Chondrocyte (in vitro differentiated cells): ENCODE measurements around the gene CHRDL2. TPM values are rescaled to one million over a fixed set of nuclear protein-coding genes. Genes with fewer than 3 reads are reported as not detected.
"Not testable (repeated sequence)": the region's sequence is repeated elsewhere in the genome, so short reads cannot be mapped to it uniquely, and the experiment has no call there.

ENCODE experiments used
- DNase-seq: peaks from one replicate; pipeline ENCODE4 v3.0.0; 2021; ENCODE audit warnings: mixed read lengths, low spot score
- H3K27ac Mint-ChIP-seq: one replicate; pipeline ENCODE4 v1.8.0; 2021; ENCODE audit warnings: mild to moderate bottlenecking, moderate library complexity, mixed read lengths; ENCODE audit not compliant: unreplicated experiment
- H3K27me3 Mint-ChIP-seq: 2 replicates; pipeline ENCODE4 v1.8.0; 2021; ENCODE audit warnings: low read depth, mixed read lengths
- H3K36me3 Mint-ChIP-seq: 2 replicates; pipeline ENCODE4 v1.8.0; 2021; ENCODE audit warnings: low read depth, mixed read lengths
- H3K4me1 Mint-ChIP-seq: 2 replicates; pipeline ENCODE4 v1.8.0; 2021; ENCODE audit warnings: low read depth, mild to moderate bottlenecking, mixed read lengths
- H3K4me3 Mint-ChIP-seq: one replicate; pipeline ENCODE4 v1.8.0; 2021; ENCODE audit warnings: mild to moderate bottlenecking, moderate library complexity, mixed read lengths; ENCODE audit not compliant: unreplicated experiment
- H3K9me3 Mint-ChIP-seq: 2 replicates; pipeline ENCODE4 v1.8.0; 2021; ENCODE audit warnings: low read depth, mixed read lengths
- total RNA-seq: library from RNA; stranded (reverse); gene quantifications from 3 replicates; pipeline ENCODE4 v1.2.1, GENCODE V29; 2021
- TF ChIP-seq, protein P1 (sequence below): fragments of 200-600 bp; sonication (generic); IDR thresholded peaks from 2 replicates; pipeline ENCODE4 v1.5.0; 2021; ENCODE audit warnings: antibody characterized with exemption, mild to moderate bottlenecking, moderate library complexity

The CHRDL2 gene
- total RNA-seq, 1 donor from 2014 or later, result not detected

DNA sequence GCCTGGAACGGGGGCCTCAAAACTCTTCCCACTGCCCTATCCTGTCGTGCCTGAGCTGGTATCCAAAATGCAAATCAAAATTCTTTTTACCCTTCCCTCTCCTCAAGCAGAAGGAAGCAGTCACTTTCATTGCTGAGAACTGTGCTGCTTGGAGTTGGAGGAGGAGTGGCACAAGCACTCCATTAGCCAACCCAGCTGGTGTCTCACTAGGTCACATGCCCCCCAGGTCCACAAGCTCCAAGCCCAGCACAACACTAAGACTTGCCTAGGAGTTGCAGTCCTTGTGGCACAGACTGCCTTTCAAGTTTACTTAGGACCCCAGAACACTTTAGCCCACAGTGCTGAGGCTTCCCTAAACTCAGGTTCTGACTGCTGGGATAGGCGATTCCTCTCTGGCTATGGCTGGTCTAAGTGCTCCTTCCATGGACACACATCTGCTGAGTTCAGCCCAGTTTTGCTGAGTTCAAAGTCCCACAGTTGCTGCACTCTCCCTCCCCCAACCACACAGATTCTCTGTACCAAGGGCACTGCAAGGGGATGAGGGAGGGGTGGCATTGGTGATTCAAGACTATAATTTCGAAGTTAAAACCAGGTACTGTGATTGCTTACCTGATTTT is 68.6 kb downstream of the CHRDL2 start:
- no peak for DNase-seq
- no peaks in the 10 kb centered on the region for H3K4me1 Mint-ChIP-seq
- no peaks in the 10 kb centered on the region for H3K27me3 Mint-ChIP-seq
- TF ChIP-seq, protein P1, sequence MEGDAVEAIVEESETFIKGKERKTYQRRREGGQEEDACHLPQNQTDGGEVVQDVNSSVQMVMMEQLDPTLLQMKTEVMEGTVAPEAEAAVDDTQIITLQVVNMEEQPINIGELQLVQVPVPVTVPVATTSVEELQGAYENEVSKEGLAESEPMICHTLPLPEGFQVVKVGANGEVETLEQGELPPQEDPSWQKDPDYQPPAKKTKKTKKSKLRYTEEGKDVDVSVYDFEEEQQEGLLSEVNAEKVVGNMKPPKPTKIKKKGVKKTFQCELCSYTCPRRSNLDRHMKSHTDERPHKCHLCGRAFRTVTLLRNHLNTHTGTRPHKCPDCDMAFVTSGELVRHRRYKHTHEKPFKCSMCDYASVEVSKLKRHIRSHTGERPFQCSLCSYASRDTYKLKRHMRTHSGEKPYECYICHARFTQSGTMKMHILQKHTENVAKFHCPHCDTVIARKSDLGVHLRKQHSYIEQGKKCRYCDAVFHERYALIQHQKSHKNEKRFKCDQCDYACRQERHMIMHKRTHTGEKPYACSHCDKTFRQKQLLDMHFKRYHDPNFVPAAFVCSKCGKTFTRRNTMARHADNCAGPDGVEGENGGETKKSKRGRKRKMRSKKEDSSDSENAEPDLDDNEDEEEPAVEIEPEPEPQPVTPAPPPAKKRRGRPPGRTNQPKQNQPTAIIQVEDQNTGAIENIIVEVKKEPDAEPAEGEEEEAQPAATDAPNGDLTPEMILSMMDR, result no peak
- H3K4me3 Mint-ChIP-seq, result no peak overlapping the region
- H3K9me3 Mint-ChIP-seq, result peaks cover 10% of the 10 kb centered on the region
- no peaks in the 10 kb centered on the region for H3K36me3 Mint-ChIP-seq
- no peak overlapping the region for H3K27ac Mint-ChIP-seq

DNA sequence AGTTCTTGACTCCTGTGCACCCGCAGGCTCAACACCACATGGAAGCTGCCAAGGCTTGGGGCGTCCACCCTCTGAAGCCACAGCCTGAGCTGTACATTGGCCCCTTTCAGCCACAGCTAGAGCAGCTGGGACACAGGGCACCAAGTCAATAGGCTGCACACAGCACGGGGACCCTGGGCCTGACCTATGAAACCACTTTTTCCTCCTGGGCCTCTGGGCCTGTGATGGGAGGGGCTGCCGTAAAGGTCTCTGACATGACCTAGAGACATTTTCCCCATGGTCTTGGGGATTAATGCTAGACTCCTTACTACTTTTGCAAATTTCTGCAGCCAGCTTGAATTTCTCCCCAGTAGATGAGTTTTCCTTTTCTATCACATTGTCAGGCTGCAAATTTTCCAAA is 72.1 kb downstream of the CHRDL2 start:
- not testable (repeated sequence) for H3K4me3 Mint-ChIP-seq, H3K36me3 Mint-ChIP-seq, H3K27me3 Mint-ChIP-seq, H3K4me1 Mint-ChIP-seq, DNase-seq, H3K27ac Mint-ChIP-seq, H3K9me3 Mint-ChIP-seq

DNA sequence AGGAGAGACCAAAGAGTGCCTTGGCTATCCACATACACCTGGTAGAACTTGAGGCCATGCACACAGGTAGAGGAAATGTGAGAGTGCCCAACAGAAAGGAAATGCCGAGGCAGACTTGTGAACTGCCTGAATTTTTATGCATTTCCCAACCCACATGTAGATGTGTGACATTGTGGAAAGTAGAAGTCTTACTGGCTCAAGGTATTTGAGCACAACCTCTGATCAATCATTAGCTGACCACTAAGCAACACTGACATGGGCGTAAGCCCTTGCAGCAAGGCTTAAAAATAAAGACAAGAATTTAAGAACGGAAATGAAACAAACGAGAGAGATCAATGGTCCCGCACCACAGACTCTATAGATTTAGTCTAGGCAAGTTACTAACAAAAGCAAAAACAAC is 76.2 kb downstream of the CHRDL2 start:
- Mint-ChIP-seq H3K27ac (no peak overlapping the region), H3K4me1 (no peaks in the 10 kb centered on the region), H3K27me3 (no peaks in the 10 kb centered on the region), H3K4me3 (no peak overlapping the region), H3K9me3 (peaks cover 4% of the 10 kb centered on the region), H3K36me3 (peaks cover 2% of the 10 kb centered on the region)
- TF ChIP-seq, protein P1, result no peak
- DNase-seq, result no peak

DNA sequence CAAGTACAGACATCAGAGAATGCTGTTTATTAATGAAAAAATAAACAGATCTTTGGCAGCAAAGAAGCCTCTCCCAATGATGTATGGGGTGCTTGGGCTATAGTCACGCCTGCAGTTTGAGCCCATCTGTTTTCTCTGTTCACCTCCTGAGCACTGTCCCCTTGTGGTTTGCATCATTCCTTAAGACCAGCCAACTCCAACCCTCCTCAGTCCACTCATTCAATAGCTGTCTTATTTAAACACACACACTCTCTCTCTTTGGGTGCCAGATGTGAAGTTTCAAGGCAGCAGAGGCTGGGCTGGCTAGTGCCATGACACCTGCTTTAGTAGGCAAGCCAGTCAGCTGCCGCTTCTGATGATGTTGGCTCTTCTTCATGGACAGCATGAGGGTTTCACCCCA is 80.7 kb downstream of the CHRDL2 start:
- Mint-ChIP-seq H3K27me3 (no peaks in the 10 kb centered on the region), H3K27ac (no peak overlapping the region), H3K4me1 (no peaks in the 10 kb centered on the region), H3K36me3 (peaks cover 4% of the 10 kb centered on the region), H3K9me3 (no peaks in the 10 kb centered on the region), H3K4me3 (no peak overlapping the region)
- TF ChIP-seq, protein P1, result no peak
- no peak for DNase-seq

DNA sequence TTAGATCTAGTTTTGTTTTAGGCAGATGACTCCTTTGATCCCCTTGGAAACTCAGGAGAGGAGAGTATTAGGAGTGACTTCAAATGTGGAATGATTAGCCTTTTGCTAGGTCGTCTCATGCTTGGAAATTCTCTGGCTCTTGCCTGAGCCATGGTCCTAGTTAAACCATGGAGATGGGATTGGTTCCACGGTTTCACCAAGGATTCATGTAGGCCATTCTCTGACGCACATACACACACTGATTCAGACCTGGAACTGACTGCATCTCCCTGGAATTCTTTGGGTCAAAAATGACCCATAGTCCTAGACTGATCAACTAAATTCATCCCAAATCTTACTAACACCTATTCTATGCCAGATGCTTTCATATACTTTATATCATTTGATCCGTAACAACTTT is 82.3 kb downstream of the CHRDL2 start:
- Mint-ChIP-seq H3K36me3 (peaks cover 2% of the 10 kb centered on the region), H3K4me3 (no peak overlapping the region), H3K4me1 (no peaks in the 10 kb centered on the region), H3K27me3 (no peaks in the 10 kb centered on the region), H3K27ac (no peak overlapping the region), H3K9me3 (no peaks in the 10 kb centered on the region)
- DNase-seq, result no peak
- TF ChIP-seq, protein P1, result no peak

DNA sequence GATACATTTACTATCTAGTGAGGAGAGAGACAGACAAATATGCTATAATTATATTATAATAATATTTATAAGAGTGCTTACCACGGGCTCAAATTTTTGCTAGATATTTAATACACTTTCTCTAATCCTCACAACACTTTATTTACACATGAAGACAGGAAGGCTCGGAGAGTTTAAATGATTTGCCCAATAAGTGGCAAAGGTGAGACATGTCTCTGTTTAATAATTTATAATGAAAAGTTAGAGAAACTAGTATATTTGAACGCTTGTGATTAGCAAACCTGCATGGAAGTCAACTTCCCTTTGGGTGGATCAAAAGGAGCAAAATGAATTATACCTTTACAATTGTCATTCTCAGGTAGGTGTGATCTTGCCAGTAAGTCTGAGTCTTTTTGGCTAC is 83.4 kb downstream of the CHRDL2 start:
- H3K27ac Mint-ChIP-seq, result no peak overlapping the region
- peaks cover 2% of the 10 kb centered on the region for H3K36me3 Mint-ChIP-seq
- H3K9me3 Mint-ChIP-seq, result no peaks in the 10 kb centered on the region
- no peaks in the 10 kb centered on the region for H3K27me3 Mint-ChIP-seq
- TF ChIP-seq, protein P1, result no peak
- no peak for DNase-seq
- H3K4me3 Mint-ChIP-seq, result no peak overlapping the region
- H3K4me1 Mint-ChIP-seq, result no peaks in the 10 kb centered on the region
